ENCODE data around the gene LMBRD1.

GRCh38 chr6:69825904-69826303 lies 29.1 kb upstream of the LMBRD1 start:
- no peak for TF ChIP-seq CTCF (IDR thresholded peaks at IDR 0.05)
- no peak for TF ChIP-seq POLR2A (IDR thresholded peaks at IDR 0.05)

All from tibial nerve (tissue), 3 donors.